Measurements from ENCODE around the gene RLBP1. TPM values are rescaled to one million over a fixed set of nuclear protein-coding genes. Genes with fewer than 3 reads are reported as not detected.

RLBP1 gene
- total RNA-seq, 1 experiment from 2014 or later, result not detected

GRCh38 chr15:89192766-89193165 lies 28.6 kb downstream of the RLBP1 start:
- no peak overlapping the region for H3K4me3 Mint-ChIP-seq
- no peaks in the 10 kb centered on the region for H3K9me3 Mint-ChIP-seq
- ChIA-PET POLR2A (interaction anchor here (0.7 kb wide), 1 partner anchor 197 kb away, joined by 3 read pairs; no protein-coding TSS in a partner anchor), CTCF (interaction anchor here (1.2 to 3.8 kb wide), 3 partner anchors 14 to 314 kb away, joined by 3 to 30 read pairs (median 5); no protein-coding TSS in a partner anchor)
- ATAC-seq (no peak), DNase-seq (ENCODE audit: low spot score) (no peak)
- TF ChIP-seq PRDM15 (CRISPR knock-in tag; IDR thresholded peaks at IDR 0.05), result no peak
- TF ChIP-seq NFYB (CRISPR knock-in tag; conservative IDR thresholded peaks at IDR 0.05; ENCODE audit: low read depth), result no peak
- no peak for TF ChIP-seq TP53 (CRISPR knock-in tag; IDR thresholded peaks at IDR 0.05)
- TF ChIP-seq, protein P1, sequence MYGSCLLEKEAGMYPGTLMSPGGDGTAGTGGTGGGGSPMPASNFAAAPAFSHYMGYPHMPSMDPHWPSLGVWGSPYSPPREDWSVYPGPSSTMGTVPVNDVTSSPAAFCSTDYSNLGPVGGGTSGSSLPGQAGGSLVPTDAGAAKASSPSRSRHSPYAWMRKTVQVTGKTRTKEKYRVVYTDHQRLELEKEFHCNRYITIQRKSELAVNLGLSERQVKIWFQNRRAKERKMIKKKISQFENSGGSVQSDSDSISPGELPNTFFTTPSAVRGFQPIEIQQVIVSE (CRISPR knock-in tag; IDR thresholded peaks at IDR 0.05; ENCODE audit: borderline replicate concordance), result no peak
- no peak for TF ChIP-seq MXD4 (CRISPR knock-in tag; IDR thresholded peaks at IDR 0.05; ENCODE audit: borderline replicate concordance)
- TF ChIP-seq, protein P2, sequence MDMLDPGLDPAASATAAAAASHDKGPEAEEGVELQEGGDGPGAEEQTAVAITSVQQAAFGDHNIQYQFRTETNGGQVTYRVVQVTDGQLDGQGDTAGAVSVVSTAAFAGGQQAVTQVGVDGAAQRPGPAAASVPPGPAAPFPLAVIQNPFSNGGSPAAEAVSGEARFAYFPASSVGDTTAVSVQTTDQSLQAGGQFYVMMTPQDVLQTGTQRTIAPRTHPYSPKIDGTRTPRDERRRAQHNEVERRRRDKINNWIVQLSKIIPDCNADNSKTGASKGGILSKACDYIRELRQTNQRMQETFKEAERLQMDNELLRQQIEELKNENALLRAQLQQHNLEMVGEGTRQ (CRISPR knock-in tag; IDR thresholded peaks at IDR 0.05), result no peak
- no peaks in the 10 kb centered on the region for H3K27me3 Mint-ChIP-seq (ENCODE audit: low read depth)
- H3K27ac Mint-ChIP-seq, result no peak overlapping the region
- H3K4me1 Mint-ChIP-seq, result peaks cover 22% of the 10 kb centered on the region
- H3K36me3 Mint-ChIP-seq, result peaks cover 16% of the 10 kb centered on the region; the same call in 1 of the 2 replicates

- peaks cover 16% of the 10 kb centered on the region for H3K4me1 Mint-ChIP-seq
- H3K27me3 Mint-ChIP-seq (ENCODE audit: low read depth), result no peaks in the 10 kb centered on the region
- no peaks in the 10 kb centered on the region for H3K9me3 Mint-ChIP-seq
- no peak for ATAC-seq
- POLR2A ChIA-PET, result interaction anchor here (0.7 kb wide), 1 partner anchor 197 kb away, joined by 3 read pairs; no protein-coding TSS in a partner anchor
- no peak overlapping the region for H3K27ac Mint-ChIP-seq
- CTCF ChIA-PET, result interaction anchor here (1.7 kb wide), 1 partner anchor 14 kb away, joined by 5 read pairs; no protein-coding TSS in a partner anchor
- TF ChIP-seq GTF2I (CRISPR knock-in tag; conservative IDR thresholded peaks at IDR 0.05) (no peak), ZNF317 (CRISPR knock-in tag; IDR thresholded peaks at IDR 0.05; ENCODE audit: borderline replicate concordance, low read depth) (no peak), NFATC4 (CRISPR knock-in tag; IDR thresholded peaks at IDR 0.05) (no peak), ZMAT4 (CRISPR knock-in tag; IDR thresholded peaks at IDR 0.05) (no peak), HMGA2 (CRISPR knock-in tag; IDR thresholded peaks at IDR 0.05) (no peak), HMGXB4 (CRISPR knock-in tag; IDR thresholded peaks at IDR 0.05) (no peak), SOX15 (CRISPR knock-in tag; IDR thresholded peaks at IDR 0.05) (no peak), E2F5 (CRISPR knock-in tag; IDR thresholded peaks at IDR 0.05) (no peak), SP1 (CRISPR knock-in tag; conservative IDR thresholded peaks at IDR 0.05) (no peak), ESRRA (CRISPR knock-in tag; IDR thresholded peaks at IDR 0.05; ENCODE audit: borderline replicate concordance) (no peak), TCF7 (CRISPR knock-in tag; IDR thresholded peaks at IDR 0.05; ENCODE audit: low read depth) (no peak), ZNF138 (CRISPR knock-in tag; conservative IDR thresholded peaks at IDR 0.05) (no peak), GABPB1 (CRISPR knock-in tag; IDR thresholded peaks at IDR 0.05) (no peak), ZNF416 (CRISPR knock-in tag; IDR thresholded peaks at IDR 0.05) (no peak), NR2C2 (CRISPR knock-in tag; IDR thresholded peaks at IDR 0.05) (no peak), NFYB (CRISPR knock-in tag; conservative IDR thresholded peaks at IDR 0.05; ENCODE audit: low read depth) (no peak), MAX (CRISPR knock-in tag; IDR thresholded peaks at IDR 0.05) (no peak)
- TF ChIP-seq, protein P3, sequence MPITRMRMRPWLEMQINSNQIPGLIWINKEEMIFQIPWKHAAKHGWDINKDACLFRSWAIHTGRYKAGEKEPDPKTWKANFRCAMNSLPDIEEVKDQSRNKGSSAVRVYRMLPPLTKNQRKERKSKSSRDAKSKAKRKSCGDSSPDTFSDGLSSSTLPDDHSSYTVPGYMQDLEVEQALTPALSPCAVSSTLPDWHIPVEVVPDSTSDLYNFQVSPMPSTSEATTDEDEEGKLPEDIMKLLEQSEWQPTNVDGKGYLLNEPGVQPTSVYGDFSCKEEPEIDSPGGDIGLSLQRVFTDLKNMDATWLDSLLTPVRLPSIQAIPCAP (CRISPR knock-in tag; IDR thresholded peaks at IDR 0.05), result no peak
- TF ChIP-seq, protein P4, sequence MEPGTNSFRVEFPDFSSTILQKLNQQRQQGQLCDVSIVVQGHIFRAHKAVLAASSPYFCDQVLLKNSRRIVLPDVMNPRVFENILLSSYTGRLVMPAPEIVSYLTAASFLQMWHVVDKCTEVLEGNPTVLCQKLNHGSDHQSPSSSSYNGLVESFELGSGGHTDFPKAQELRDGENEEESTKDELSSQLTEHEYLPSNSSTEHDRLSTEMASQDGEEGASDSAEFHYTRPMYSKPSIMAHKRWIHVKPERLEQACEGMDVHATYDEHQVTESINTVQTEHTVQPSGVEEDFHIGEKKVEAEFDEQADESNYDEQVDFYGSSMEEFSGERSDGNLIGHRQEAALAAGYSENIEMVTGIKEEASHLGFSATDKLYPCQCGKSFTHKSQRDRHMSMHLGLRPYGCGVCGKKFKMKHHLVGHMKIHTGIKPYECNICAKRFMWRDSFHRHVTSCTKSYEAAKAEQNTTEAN (CRISPR knock-in tag; IDR thresholded peaks at IDR 0.05), result no peak
- DNase-seq (ENCODE audit: low spot score), result no peak
- H3K4me3 Mint-ChIP-seq, result no peak overlapping the region
- peaks cover 16% of the 10 kb centered on the region; the same call in 1 of the 2 replicates for H3K36me3 Mint-ChIP-seq
Measured at GRCh38 chr15:89192136-89192535, 29.2 kb downstream of the RLBP1 start.
